ENCODE measurements around the gene DENND6A. TPM values are rescaled to one million over a fixed set of nuclear protein-coding genes. Genes with fewer than 3 reads are reported as not detected.

The DENND6A gene
- total RNA-seq, 2 donors from 2014 or later = 15.4 to 16.0 TPM

- DNase-seq = no peak
- no peak for ATAC-seq
- intact Hi-C loops (cut with DNase I, micrococcal nuclease) = no loop called here
Observed at GRCh38 chr3:57594144-57594543, 98.7 kb downstream of the DENND6A start.

- ATAC-seq (no peak), DNase-seq (no peak)
- intact Hi-C loops (cut with DNase I, micrococcal nuclease) = no loop called here
Observed at GRCh38 chr3:57592306-57592705, 100.6 kb downstream of the DENND6A start.

GRCh38 chr3:57587905-57588304 is 105.0 kb downstream of the DENND6A start:
- intact Hi-C loops (cut with DNase I, micrococcal nuclease) = no loop called here
- DNase-seq (no peak), ATAC-seq (no peak)

- intact Hi-C loops (cut with DNase I, micrococcal nuclease) = no loop called here
- ATAC-seq = no peak
Observed at GRCh38 chr3:57586778-57587177, 106.1 kb downstream of the DENND6A start.

GRCh38 chr3:57583544-57583943 is 109.3 kb downstream of the DENND6A start:
- intact Hi-C loops (cut with DNase I, micrococcal nuclease) = no loop called here

More at GRCh38 chr3:57586778-57587177, 106.1 kb downstream of the DENND6A start:
- no peak for DNase-seq

GRCh38 chr3:57582474-57583168 is 110.3 kb downstream of the DENND6A start:
- intact Hi-C loops (cut with DNase I, micrococcal nuclease) = no loop called here
- DNase-seq = no peak
- ATAC-seq = peak; percentile 72

More at GRCh38 chr3:57583544-57583943, 109.3 kb downstream of the DENND6A start:
- DNase-seq = no peak
- peak; percentile 77 for ATAC-seq

GRCh38 chr3:57577801-57578200 is 115.1 kb downstream of the DENND6A start:
- DNase-seq (no peak), ATAC-seq (no peak)
- intact Hi-C loops (cut with DNase I, micrococcal nuclease) = no loop called here

- DNase-seq = no peak
- ATAC-seq = no peak
- intact Hi-C loops (cut with DNase I, micrococcal nuclease) = no loop called here
Observed at GRCh38 chr3:57575966-57576626, 116.8 kb downstream of the DENND6A start.

Other genes starting within 250 kb of the DENND6A start
- gene DNAH12, start 148.7 kb downstream of the DENND6A start, total RNA-seq = under 1 TPM; 0.09 to 0.17 TPM
- 10 to 100 TPM; 19.8 to 24.6 TPM for gene PDE12, start 136.8 kb downstream of the DENND6A start, total RNA-seq
- gene ARF4, start 95.7 kb downstream of the DENND6A start, total RNA-seq = 100 to 1,000 TPM; 148 to 159 TPM
- 100 to 1,000 TPM in 1 of 2 donors, 10 to 100 TPM in 1; 75.7 to 114 TPM for gene SLMAP, start 63.2 kb upstream of the DENND6A start, total RNA-seq